HG02981 (cell line): Measurements from ENCODE around the gene MRPL20.
A peak's percentile ranks its signal among the peaks of the same experiment; 100 is the strongest.
"Not testable (repeated sequence)": the region's sequence is repeated elsewhere in the genome, so short reads cannot be mapped to it uniquely, and the experiment has no call there.

Source experiments
- ATAC-seq: cut with Tn5 transposase; IDR thresholded peaks from one replicate; pipeline ENCODE4 v1.9.1; 2021; ENCODE audit warnings: mild to moderate bottlenecking, moderate library complexity; ENCODE audit not compliant: unreplicated experiment

The MRPL20 gene

GRCh38 chr1:1390675-1391074, 16.4 kb downstream of the MRPL20 start:
- ATAC-seq: no peak

GRCh38 chr1:1388078-1388472, 19.0 kb downstream of the MRPL20 start:
- ATAC-seq: no peak

- ATAC-seq: no peak
Observed at GRCh38 chr1:1387098-1388077, 19.7 kb downstream of the MRPL20 start.

GRCh38 chr1:1385931-1386330, 21.2 kb downstream of the MRPL20 start:
- no peak for ATAC-seq

GRCh38 chr1:1385339-1385738, 21.8 kb downstream of the MRPL20 start:
- not testable (repeated sequence) for ATAC-seq

- ATAC-seq: no peak
Observed at GRCh38 chr1:1381294-1381693, 25.8 kb downstream of the MRPL20 start.

- no peak for ATAC-seq
Observed at GRCh38 chr1:1380860-1381259, 26.2 kb downstream of the MRPL20 start.

GRCh38 chr1:1377540-1378205, 29.4 kb downstream of the MRPL20 start:
- ATAC-seq: no peak

GRCh38 chr1:1376551-1377226, 30.4 kb downstream of the MRPL20 start:
- no peak for ATAC-seq

- peak; percentile 84 for ATAC-seq
Observed at GRCh38 chr1:1374929-1375662, 32.0 kb downstream of the MRPL20 start, which contains the start of gene AURKAIP1. AURKAIP1 (minus strand) TSS chr1:1375207; CDS start chr1:1374756, 451 bp downstream.

GRCh38 chr1:1374589-1374928, 32.5 kb downstream of the MRPL20 start:
- ATAC-seq: peak; percentile 4

- ATAC-seq: no peak
Observed at GRCh38 chr1:1373815-1374588, 33.1 kb downstream of the MRPL20 start.

GRCh38 chr1:1373051-1373814, 33.9 kb downstream of the MRPL20 start:
- no peak for ATAC-seq

GRCh38 chr1:1371746-1372711, 35.1 kb downstream of the MRPL20 start:
- ATAC-seq: no peak

- ATAC-seq: no peak
Observed at GRCh38 chr1:1371364-1371745, 35.7 kb downstream of the MRPL20 start.

GRCh38 chr1:1370771-1371300, 36.3 kb downstream of the MRPL20 start:
- no peak for ATAC-seq

GRCh38 chr1:1370094-1370493, 37.0 kb downstream of the MRPL20 start:
- not testable (repeated sequence) for ATAC-seq

GRCh38 chr1:1367315-1367714, 39.8 kb downstream of the MRPL20 start:
- ATAC-seq: no peak
